IgD-negative memory B cell (primary cell): Measurements from ENCODE around the gene ZNF654. TPM values are rescaled to one million over a fixed set of nuclear protein-coding genes. Genes with fewer than 3 reads are reported as not detected.
"Not testable (repeated sequence)": the region's sequence is repeated elsewhere in the genome, so short reads cannot be mapped to it uniquely, and the experiment has no call there.

ENCODE experiments used
- H3K27ac Mint-ChIP-seq, 3 donors: one replicate each; pipeline ENCODE4 v1.8.0; 2020 to 2022; ENCODE audit warnings: mild to moderate bottlenecking in 3 of 3, mixed read lengths in 3 of 3, moderate library complexity in 1 of 3
- H3K27me3 Mint-ChIP-seq: one replicate; pipeline ENCODE4 v1.8.0; 2021; ENCODE audit warnings: mixed read lengths
- H3K36me3 Mint-ChIP-seq: one replicate; pipeline ENCODE4 v1.8.0; 2020; ENCODE audit warnings: mild to moderate bottlenecking, mixed read lengths
- H3K4me1 Mint-ChIP-seq, 3 donors: one replicate each; pipeline ENCODE4 v1.8.0; 2020 to 2022; ENCODE audit warnings: mixed read lengths in 3 of 3, mild to moderate bottlenecking in 1 of 3
- H3K4me3 Mint-ChIP-seq, 4 donors: one replicate each; pipeline ENCODE4 v1.8.0; 2020 to 2022; ENCODE audit warnings: mild to moderate bottlenecking in 4 of 4, mixed read lengths in 4 of 4, moderate library complexity in 3 of 4
- H3K9me3 Mint-ChIP-seq, 3 donors: one replicate each; pipeline ENCODE4 v1.8.0; 2020 to 2021; ENCODE audit warnings: mixed read lengths in 3 of 3, mild to moderate bottlenecking in 1 of 3
- polyA plus RNA-seq: library from polyadenylated mRNA; unstranded; fragments of 300-500 nt; fragmentation: Illumina TruSeq; gene quantifications from one replicate; pipeline ENCODE4 v1.2.3, GENCODE V29; 2021

ZNF654 gene
- polyA plus RNA-seq, 1 donor from 2014 or later, result 9.7 TPM

DNA sequence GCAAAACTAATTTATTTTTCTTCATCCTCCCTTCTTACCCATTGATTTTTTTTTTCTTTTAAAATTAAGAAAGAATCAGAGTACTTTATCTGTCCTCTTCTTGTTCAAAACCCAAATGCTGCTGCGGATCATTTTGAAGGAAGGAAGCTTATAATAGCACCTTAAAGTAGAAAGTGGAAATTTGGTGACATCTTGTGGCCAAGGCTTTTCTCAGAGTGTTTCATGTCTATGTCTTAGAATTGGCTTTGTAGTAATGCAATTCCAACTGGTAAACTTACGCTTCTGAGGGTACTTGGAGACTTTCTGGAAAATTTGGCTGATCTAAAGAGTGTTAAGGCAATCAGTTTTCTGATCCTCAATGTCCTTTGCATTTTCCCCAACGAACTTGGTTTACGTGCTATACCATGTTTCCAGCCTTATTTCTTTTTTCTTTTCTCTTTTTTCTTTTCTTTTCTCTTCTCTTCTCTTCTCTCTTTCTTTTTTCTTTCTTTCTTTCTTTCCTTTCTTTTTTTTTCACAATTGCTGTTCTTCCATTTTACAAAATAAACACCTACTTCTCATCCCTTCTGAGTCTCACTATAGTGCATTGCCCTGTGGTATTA is 121.4 kb downstream of the ZNF654 start:
- peaks cover 2 to 4% (median 4%) of the 10 kb centered on the region in 3 donors for H3K4me1 Mint-ChIP-seq
- peaks cover 1% of the 10 kb centered on the region for H3K36me3 Mint-ChIP-seq
- H3K27ac Mint-ChIP-seq, result no peak overlapping the region
- H3K9me3 Mint-ChIP-seq, result peaks cover 0 to 5% (median 2%) of the 10 kb centered on the region in 3 donors
- H3K27me3 Mint-ChIP-seq, result no peaks in the 10 kb centered on the region
- H3K4me3 Mint-ChIP-seq, result no peak overlapping the region

DNA sequence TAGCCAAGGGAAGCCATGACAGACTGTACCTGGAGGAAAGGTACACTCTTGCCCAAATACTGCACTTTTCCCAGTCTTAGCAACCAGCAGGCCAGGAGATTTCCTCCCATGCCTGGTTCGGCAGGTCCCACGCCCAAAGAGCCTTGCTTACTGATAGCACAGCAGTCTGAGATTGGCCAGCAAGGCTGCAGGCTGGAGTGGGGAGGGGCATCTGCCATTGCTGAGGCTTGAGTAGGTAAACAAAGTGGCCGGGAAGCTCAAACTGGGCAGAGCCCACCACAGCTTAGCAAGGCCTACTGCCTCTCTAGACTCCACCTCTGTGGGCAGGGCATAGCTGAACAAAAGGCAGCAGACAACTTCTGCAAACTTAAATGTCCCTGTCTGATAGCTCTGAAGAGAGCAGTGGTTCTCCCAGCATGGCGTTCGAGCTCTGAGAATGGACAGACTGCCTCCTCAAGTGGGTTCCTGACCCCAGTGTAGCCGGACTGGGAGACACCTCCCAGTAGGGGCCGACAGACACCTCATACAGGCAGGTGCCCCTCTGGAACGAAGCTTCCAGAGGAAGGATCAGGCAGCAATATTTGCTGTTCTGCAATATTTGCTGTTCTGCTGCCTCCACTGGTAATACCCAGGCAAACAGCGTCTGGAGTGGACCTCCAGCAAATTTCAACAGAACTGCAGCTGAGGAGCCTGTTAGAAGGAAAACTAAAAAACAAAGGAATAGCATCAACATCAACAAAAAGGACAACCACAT is 123.3 kb downstream of the ZNF654 start:
- H3K4me3 Mint-ChIP-seq, H3K27me3 Mint-ChIP-seq, H3K36me3 Mint-ChIP-seq, H3K27ac Mint-ChIP-seq, H3K4me1 Mint-ChIP-seq, H3K9me3 Mint-ChIP-seq: not testable (repeated sequence)

DNA sequence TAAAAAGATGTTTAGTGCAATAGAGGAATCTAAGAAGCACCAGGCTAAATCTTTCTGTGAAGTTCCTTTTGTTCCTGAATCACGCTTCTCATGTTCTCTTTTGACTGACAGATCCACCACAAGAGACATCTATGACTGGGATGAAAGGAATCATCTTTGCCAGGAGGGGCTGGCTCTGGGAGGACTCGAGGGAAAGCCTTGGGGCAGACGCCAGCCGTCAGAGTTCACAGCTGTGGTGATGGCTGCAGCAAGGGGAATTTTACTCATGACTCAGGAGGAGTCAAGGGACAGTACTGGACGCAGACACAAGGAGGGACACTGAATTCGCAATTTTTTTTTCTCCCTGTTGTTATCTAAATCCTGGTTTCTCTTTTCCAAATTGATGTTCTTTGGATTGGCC is 129.4 kb downstream of the ZNF654 start:
- Mint-ChIP-seq H3K4me1 (peaks cover 0 to 2% (median 1%) of the 10 kb centered on the region in 3 donors), H3K9me3 (peaks cover 0 to 9% (median 0%) of the 10 kb centered on the region in 3 donors), H3K27ac (no peak overlapping the region), H3K4me3 (peak overlapping the region in 1 of 4 donors; percentile 61), H3K36me3 (no peaks in the 10 kb centered on the region), H3K27me3 (no peaks in the 10 kb centered on the region)

DNA sequence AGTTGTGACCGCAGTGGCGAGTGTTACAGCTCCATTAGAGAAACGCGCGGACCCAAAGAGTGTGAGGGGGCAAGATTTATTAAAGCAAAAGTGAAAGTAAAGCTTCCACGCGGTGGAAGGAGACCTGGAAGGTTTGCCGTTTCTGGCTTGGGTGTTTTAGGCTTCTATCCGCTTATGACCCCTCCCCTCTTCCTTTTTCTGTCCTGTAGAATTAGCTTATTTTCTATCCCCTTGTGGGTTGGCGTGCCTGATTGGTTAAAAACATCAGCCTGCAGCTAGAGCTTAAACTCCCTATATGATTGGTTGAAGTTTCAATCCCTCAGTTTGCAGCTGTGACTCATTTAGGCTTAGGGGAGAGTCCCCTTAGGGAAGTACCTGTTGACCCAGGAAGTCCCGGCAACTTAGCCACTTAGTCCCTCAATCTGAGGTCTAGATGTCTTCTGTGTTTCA is 130.3 kb downstream of the ZNF654 start:
- no peak overlapping the region for H3K4me3 Mint-ChIP-seq
- H3K36me3 Mint-ChIP-seq, result no peaks in the 10 kb centered on the region

GRCh38 chr3:88191872-88192409 is 132.9 kb downstream of the ZNF654 start:
- Mint-ChIP-seq H3K4me1 (peaks cover 0 to 2% (median 1%) of the 10 kb centered on the region in 3 donors), H3K9me3 (peaks cover 0 to 4% (median 0%) of the 10 kb centered on the region in 3 donors), H3K36me3 (no peaks in the 10 kb centered on the region), H3K27me3 (no peaks in the 10 kb centered on the region), H3K4me3 (no peak overlapping the region), H3K27ac (no peak overlapping the region)

More for the DNA sequence above, 130.3 kb downstream of the ZNF654 start:
- H3K27me3 Mint-ChIP-seq, result no peaks in the 10 kb centered on the region
- peaks cover 0 to 2% (median 1%) of the 10 kb centered on the region in 3 donors for H3K4me1 Mint-ChIP-seq
- H3K9me3 Mint-ChIP-seq, result peaks cover 0 to 9% (median 0%) of the 10 kb centered on the region in 3 donors
- H3K27ac Mint-ChIP-seq, result peak overlapping the region in 1 of 3 donors; percentile 25

- Mint-ChIP-seq H3K27me3 (no peaks in the 10 kb centered on the region), H3K36me3 (no peaks in the 10 kb centered on the region), H3K9me3 (peaks cover 0 to 4% (median 0%) of the 10 kb centered on the region in 3 donors), H3K27ac (peak overlapping the region in 1 of 3 donors; percentile 2), H3K4me3 (no peak overlapping the region), H3K4me1 (peaks cover 0 to 2% (median 1%) of the 10 kb centered on the region in 3 donors)
These were observed 133.6 kb downstream of the ZNF654 start for GRCh38 chr3:88192631-88193030.

Other genes starting within 250 kb of the ZNF654 start
- 79.9 TPM for gene CGGBP1, start 250 bp upstream of the ZNF654 start, polyA plus RNA-seq
- gene C3orf38, start 90.7 kb downstream of the ZNF654 start, polyA plus RNA-seq, result 30.4 TPM